Hepatocyte (in vitro differentiated cells): ENCODE measurements around the gene PLCB2. TPM values are rescaled to one million over a fixed set of nuclear protein-coding genes. Genes with fewer than 3 reads are reported as not detected.
A peak's percentile ranks its signal among the peaks of the same experiment; 100 is the strongest.

Source experiments
- DNase-seq: peaks from one replicate; pipeline ENCODE4 v3.0.0-alpha.2; 2016; ENCODE audit warnings: low spot score
- H2AFZ ChIP-seq: fragments of 200-600 bp; sonication (generic); 2 replicates; pipeline ENCODE4 v1.6.0; 2016; ENCODE audit warnings: antibody characterized with exemption, mild to moderate bottlenecking
- H3K27ac ChIP-seq: fragments of 200-600 bp; sonication (generic); 2 replicates; pipeline ENCODE4 v1.5.1; 2016; ENCODE audit warnings: mild to moderate bottlenecking
- H3K27me3 ChIP-seq: fragments of 200-600 bp; sonication (generic); 2 replicates; pipeline ENCODE4 v1.6.1; 2016
- H3K36me3 ChIP-seq: fragments of 200-600 bp; sonication (generic); replicated peaks from 2 replicates; pipeline ENCODE4 v1.5.1; 2016; ENCODE audit warnings: low read depth; ENCODE audit not compliant: insufficient read depth
- H3K4me1 ChIP-seq: fragments of 200-600 bp; sonication (generic); 2 replicates; pipeline ENCODE4 v1.5.1; 2016; ENCODE audit warnings: mild to moderate bottlenecking, moderate library complexity; ENCODE audit not compliant: insufficient read depth
- H3K4me2 ChIP-seq: fragments of 200-600 bp; sonication (generic); 2 replicates; pipeline ENCODE4 v1.6.0; 2016
- H3K4me3 ChIP-seq: fragments of 200-600 bp; sonication (generic); 2 replicates; pipeline ENCODE4 v1.5.1; 2016; ENCODE audit warnings: mild to moderate bottlenecking
- H3K79me2 ChIP-seq: fragments of 200-600 bp; sonication (generic); 2 replicates; pipeline ENCODE4 v1.6.0; 2017; ENCODE audit warnings: mild to moderate bottlenecking
- H3K9me2 ChIP-seq: fragments of 200-600 bp; sonication (generic); replicated peaks from 2 replicates; pipeline ENCODE4 v1.6.0; 2017; ENCODE audit warnings: mild to moderate bottlenecking; ENCODE audit not compliant: insufficient read depth
- H3K9me3 ChIP-seq: fragments of 200-600 bp; sonication (generic); 2 replicates; pipeline ENCODE4 v1.5.1; 2016; ENCODE audit warnings: low read depth, mild to moderate bottlenecking
- H4K20me1 ChIP-seq: fragments of 200-600 bp; sonication (generic); 2 replicates; pipeline ENCODE4 v1.6.0; 2016; ENCODE audit warnings: mild to moderate bottlenecking; ENCODE audit not compliant: insufficient read depth, poor library complexity, severe bottlenecking
- CTCF ChIP-seq: fragments of 200-600 bp; sonication (generic); IDR thresholded peaks from 2 replicates; pipeline ENCODE4 v1.5.1; 2016; ENCODE audit warnings: antibody characterized with exemption, mild to moderate bottlenecking; ENCODE audit not compliant: poor library complexity
- EZH2 ChIP-seq: fragments of 200-600 bp; sonication (generic); IDR thresholded peaks from 2 replicates; pipeline ENCODE4 v1.6.1; 2016; ENCODE audit warnings: antibody characterized with exemption, mild to moderate bottlenecking, borderline replicate concordance
- EZH2phosphoT487 ChIP-seq: fragments of 200-600 bp; sonication (generic); IDR thresholded peaks from one replicate; pipeline ENCODE4 v1.6.1; 2018; ENCODE audit warnings: antibody characterized with exemption, mild to moderate bottlenecking, low read depth, moderate library complexity; ENCODE audit not compliant: unreplicated experiment, severe bottlenecking
- WGBS: methylation state at CpG from one replicate; pipeline ENCODE4 v1.1.6; 2016; ENCODE audit warnings: low lambda C conversion rate; ENCODE audit errors: missing lambda C conversion rate; 5-methylcytosine and 5-hydroxymethylcytosine counted together
- polyA plus RNA-seq: library from polyadenylated mRNA; unstranded; fragments of >200 nt; fragmentation: Nextera tagmentation; extraction: Ambion mirVana; gene quantifications from 2 replicates; pipeline ENCODE4 v1.2.1, GENCODE V29; 2016
- total RNA-seq: library from RNA; depleted of rRNA; stranded (reverse); fragments of >200 nt; gene quantifications from 2 replicates; pipeline ENCODE4 v1.2.3, GENCODE V29; 2014

The PLCB2 gene
- total and polyA plus RNA-seq, 2 experiments from 2014 or later, result 1.7 to 4.4 TPM

- TF ChIP-seq EZH2phosphoT487 (no peak), EZH2 (no peak), CTCF (peak; percentile 72)
- WGBS, result 17% methylated on average over 4 of the region's 4 CpGs
- H4K20me1 ChIP-seq, result no peaks in the 10 kb centered on the region
- peaks cover 13% of the 10 kb centered on the region for H3K4me1 ChIP-seq
- H3K79me2 ChIP-seq, result no peaks in the 10 kb centered on the region
- H3K27me3 ChIP-seq, result peaks cover 10% of the 10 kb centered on the region
- DNase-seq, result peak; percentile 63
- no peak overlapping the region for H3K4me3 ChIP-seq
- no peaks in the 10 kb centered on the region for H3K9me2 ChIP-seq
- H3K4me2 ChIP-seq, result no peak overlapping the region
- no peak overlapping the region for H2AFZ ChIP-seq
- H3K27ac ChIP-seq, result no peak overlapping the region
- no peaks in the 10 kb centered on the region for H3K9me3 ChIP-seq
- H3K36me3 ChIP-seq, result no peaks in the 10 kb centered on the region
These were observed 2.5 kb upstream of the PLCB2 start for GRCh38 chr15:40310001-40310959.

- no peak overlapping the region for H3K27ac ChIP-seq
- no peaks in the 10 kb centered on the region for H3K36me3 ChIP-seq
- H3K9me3 ChIP-seq, result no peaks in the 10 kb centered on the region
- H3K4me2 ChIP-seq, result no peak overlapping the region
- no peaks in the 10 kb centered on the region for H3K9me2 ChIP-seq
- 87% methylated on average over 8 of the region's 8 CpGs for WGBS
- peaks cover 13% of the 10 kb centered on the region for H3K4me1 ChIP-seq
- H3K4me3 ChIP-seq, result no peak overlapping the region
- H2AFZ ChIP-seq, result no peak overlapping the region
- no peak for DNase-seq
- no peaks in the 10 kb centered on the region for H3K79me2 ChIP-seq
- H4K20me1 ChIP-seq, result no peaks in the 10 kb centered on the region
- H3K27me3 ChIP-seq, result peaks cover 10% of the 10 kb centered on the region
- no peak for TF ChIP-seq EZH2phosphoT487
- no peak for TF ChIP-seq CTCF
- no peak for TF ChIP-seq EZH2
These were observed 1.7 kb upstream of the PLCB2 start for GRCh38 chr15:40309344-40309862.

- no peak for TF ChIP-seq EZH2phosphoT487
- no peak for TF ChIP-seq EZH2
- no peak for TF ChIP-seq CTCF
- no peaks in the 10 kb centered on the region for H3K9me3 ChIP-seq
- no peak overlapping the region for H2AFZ ChIP-seq
- H4K20me1 ChIP-seq, result no peaks in the 10 kb centered on the region
- H3K9me2 ChIP-seq, result no peaks in the 10 kb centered on the region
- H3K4me1 ChIP-seq, result peaks cover 13% of the 10 kb centered on the region
- no peak overlapping the region for H3K4me3 ChIP-seq
- 74% methylated on average over 7 of the region's 7 CpGs for WGBS
- no peak overlapping the region for H3K4me2 ChIP-seq
- DNase-seq, result no peak
- H3K27ac ChIP-seq, result no peak overlapping the region
- no peaks in the 10 kb centered on the region for H3K36me3 ChIP-seq
- H3K79me2 ChIP-seq, result no peaks in the 10 kb centered on the region
- peaks cover 5% of the 10 kb centered on the region for H3K27me3 ChIP-seq
These were observed 827 bp downstream of the PLCB2 start for GRCh38 chr15:40306908-40307307.
